CD4-positive, alpha-beta T cell (primary cell): Measurements from ENCODE around the gene CRB1. TPM values are rescaled to one million over a fixed set of nuclear protein-coding genes. Genes with fewer than 3 reads are reported as not detected.

Experiments used
- ATAC-seq: fragments of 200-7000 bp; cut with Tn5 transposase; one replicate; pipeline ENCODE4 v1.10.0; 2022; ENCODE audit warnings: mild to moderate bottlenecking; ENCODE audit not compliant: poor library complexity
- CTCF ChIA-PET: fragments of 350-600 bp; sonication (Branson Sonifier 250); formaldehyde crosslinking; loops from one replicate; lab custom pipeline; 2021; ENCODE audit warnings: antibody characterized with exemption, inconsistent platforms; lab: Charles Lee
- POLR2A ChIA-PET: fragments of 350-600 bp; sonication (Branson Sonifier 250); formaldehyde crosslinking; loops from one replicate; lab custom pipeline; 2021; ENCODE audit warnings: antibody characterized with exemption, inconsistent platforms; lab: Charles Lee
- DNase-seq, 14 experiments: peaks; one replicate each; pipeline ENCODE4 v3.0.0-alpha.2; 2013 to 2020; ENCODE audit warnings: mixed read lengths in 2 of 14
- H3K27ac ChIP-seq, 2 donors: one replicate each; pipeline versions ENCODE4 v1.5.1 to v1.7.0; 2013; ENCODE audit warnings: low read length in 2 of 2, low read depth in 1 of 2, mild to moderate bottlenecking in 1 of 2
- H3K27me3 ChIP-seq, 2 experiments: 1 replicate in 1 of 2; 2 replicates in 1 of 2; pipeline versions ENCODE4 v1.6.1 to v1.7.0; 2013; ENCODE audit warnings: low read length in 2 of 2, control low read depth in 1 of 2, mild to moderate bottlenecking in 1 of 2, moderate library complexity in 1 of 2; ENCODE audit not compliant: insufficient read depth in 2 of 2, control insufficient read depth in 1 of 2
- H3K36me3 ChIP-seq: one replicate; pipeline ENCODE4 v1.6.1; 2013; ENCODE audit warnings: low read length, control low read depth; ENCODE audit not compliant: insufficient read depth
- H3K4me1 ChIP-seq: one replicate; pipeline ENCODE4 v1.6.1; 2013; ENCODE audit warnings: low read length, control low read depth; ENCODE audit not compliant: insufficient read depth
- H3K4me3 ChIP-seq: one replicate; pipeline ENCODE4 v1.5.1; 2013; ENCODE audit warnings: mild to moderate bottlenecking, low read length, moderate library complexity
- H3K9me3 ChIP-seq, 2 experiments: 1 replicate in 1 of 2; 2 replicates in 1 of 2; pipeline versions ENCODE4 v1.6.1 to v1.7.0; 2013; ENCODE audit warnings: low read length in 2 of 2, mild to moderate bottlenecking in 2 of 2, control low read depth in 1 of 2, moderate library complexity in 1 of 2; ENCODE audit not compliant: control insufficient read depth in 1 of 2, insufficient read depth in 1 of 2
- H3K27ac Mint-ChIP-seq: one replicate; pipeline ENCODE4 v1.8.0; 2020; ENCODE audit warnings: mixed read lengths
- H3K27me3 Mint-ChIP-seq: one replicate; pipeline ENCODE4 v1.8.0; 2021; ENCODE audit warnings: mixed read lengths
- H3K36me3 Mint-ChIP-seq: one replicate; pipeline ENCODE4 v1.8.0; 2021; ENCODE audit warnings: low read depth, mixed read lengths
- H3K4me1 Mint-ChIP-seq: one replicate; pipeline ENCODE4 v1.8.0; 2021; ENCODE audit warnings: low read depth, mixed read lengths
- H3K4me3 Mint-ChIP-seq: one replicate; pipeline ENCODE4 v1.8.0; 2020; ENCODE audit warnings: mild to moderate bottlenecking, mixed read lengths
- H3K9me3 Mint-ChIP-seq: one replicate; pipeline ENCODE4 v1.8.0; 2020; ENCODE audit warnings: mixed read lengths
- CTCF ChIP-seq: fragments of 200-600 bp; IDR thresholded peaks from one replicate; pipeline ENCODE4 v1.8.0; 2022; ENCODE audit warnings: antibody characterized with exemption, mild to moderate bottlenecking
- intact Hi-C, 2 experiments: fragments of 100-400 bp; cut with DNase I in 1 of 2; cut with micrococcal nuclease in 1 of 2; formaldehyde crosslinking; loops; one replicate each; pipeline versions ENCODE4 v1.15.1 to v1.9.0; 2023 to 2025; cut with DNase I, micrococcal nuclease
- total RNA-seq, 174 experiments: library from RNA in 2 of 174; stranded (reverse) in 2 of 174; gene quantifications; one replicate each; pipeline ENCODE4 v1.2.3 and lab custom pipeline; 2021 to 2026

The CRB1 gene
- total RNA-seq, 2 experiments from 2014 or later: 0.17 to 0.25 TPM

GRCh38 chr1:197453376-197454058 is 185.5 kb downstream of the CRB1 start:
- no peak overlapping the region for H3K27ac Mint-ChIP-seq
- H3K27me3 Mint-ChIP-seq: peaks cover 5% of the 10 kb centered on the region
- H3K4me1 Mint-ChIP-seq: no peaks in the 10 kb centered on the region
- no peaks in the 10 kb centered on the region for H3K36me3 ChIP-seq
- CTCF ChIA-PET: no interaction called here
- H3K4me3 Mint-ChIP-seq: no peak overlapping the region
- POLR2A ChIA-PET: no interaction called here
- no peak for TF ChIP-seq CTCF
- ATAC-seq (no peak), DNase-seq (no peak)
- no peaks in the 10 kb centered on the region for H3K4me1 ChIP-seq
- H3K9me3 Mint-ChIP-seq: no peaks in the 10 kb centered on the region
- H3K27me3 ChIP-seq: no peaks in the 10 kb centered on the region
- no peaks in the 10 kb centered on the region for H3K36me3 Mint-ChIP-seq
- intact Hi-C loops: no loop called here
- no peak overlapping the region for H3K4me3 ChIP-seq
- no peaks in the 10 kb centered on the region for H3K9me3 ChIP-seq
- no peak overlapping the region for H3K27ac ChIP-seq

- Mint-ChIP-seq H3K36me3 (no peaks in the 10 kb centered on the region), H3K4me3 (no peak overlapping the region), H3K27ac (no peak overlapping the region), H3K27me3 (no peaks in the 10 kb centered on the region), H3K9me3 (no peaks in the 10 kb centered on the region), H3K4me1 (no peaks in the 10 kb centered on the region)
- ChIA-PET POLR2A (interaction anchor here (0.6 kb wide), 1 partner anchor 236 kb away, joined by 3 read pairs; no protein-coding TSS in a partner anchor), CTCF (no interaction called here)
- no peak for ATAC-seq
- H3K4me1 ChIP-seq: no peaks in the 10 kb centered on the region
- no peak for TF ChIP-seq CTCF
- H3K36me3 ChIP-seq: no peaks in the 10 kb centered on the region
- no peak overlapping the region for H3K27ac ChIP-seq
- no peak overlapping the region for H3K4me3 ChIP-seq
- intact Hi-C loops: no loop called here
- no peak for DNase-seq
- no peaks in the 10 kb centered on the region for H3K27me3 ChIP-seq
- no peaks in the 10 kb centered on the region for H3K9me3 ChIP-seq
These were observed 194.5 kb downstream of the CRB1 start for GRCh38 chr1:197462539-197462938.

GRCh38 chr1:197463142-197463541 is 195.1 kb downstream of the CRB1 start:
- Mint-ChIP-seq H3K36me3 (no peaks in the 10 kb centered on the region), H3K27ac (no peak overlapping the region), H3K27me3 (no peaks in the 10 kb centered on the region), H3K4me3 (no peak overlapping the region), H3K4me1 (no peaks in the 10 kb centered on the region), H3K9me3 (no peaks in the 10 kb centered on the region)
- intact Hi-C loops: no loop called here
- Histone ChIP-seq H3K4me3 (no peak overlapping the region), H3K27ac (no peak overlapping the region), H3K4me1 (no peaks in the 10 kb centered on the region), H3K27me3 (no peaks in the 10 kb centered on the region), H3K36me3 (no peaks in the 10 kb centered on the region), H3K9me3 (no peaks in the 10 kb centered on the region)
- ChIA-PET CTCF (interaction anchor here (0.5 kb wide), 1 partner anchor 42 kb away, joined by 3 read pairs; no protein-coding TSS in a partner anchor), POLR2A (no interaction called here)
- DNase-seq (no peak), ATAC-seq (no peak)
- no peak for TF ChIP-seq CTCF
